GM04504 (cell line): Measurements from ENCODE around the gene GABBR2.
"Not testable (repeated sequence)": the region's sequence is repeated elsewhere in the genome, so short reads cannot be mapped to it uniquely, and the experiment has no call there.

Experiments
- DNase-seq: peaks from one replicate; pipeline ENCODE4 v3.0.0-alpha.2; 2012; ENCODE audit warnings: low read depth

GABBR2 gene

GRCh38 chr9:98686961-98687855, 21.5 kb downstream of the GABBR2 start:
- no peak for DNase-seq

GRCh38 chr9:98684816-98685215, 23.9 kb downstream of the GABBR2 start:
- DNase-seq: not testable (repeated sequence)

- no peak for DNase-seq
Observed at GRCh38 chr9:98678244-98678842, 30.4 kb downstream of the GABBR2 start.

- DNase-seq: no peak
Observed at GRCh38 chr9:98673681-98674080, 35.1 kb downstream of the GABBR2 start.

- no peak for DNase-seq
Observed at GRCh38 chr9:98667005-98667640, 41.6 kb downstream of the GABBR2 start.

- DNase-seq: no peak
Observed at GRCh38 chr9:98665501-98665900, 43.2 kb downstream of the GABBR2 start.

- DNase-seq: no peak
Observed at GRCh38 chr9:98660541-98660940, 48.2 kb downstream of the GABBR2 start.

GRCh38 chr9:98658951-98659351, 49.8 kb downstream of the GABBR2 start:
- peak; percentile 33 for DNase-seq

- peak; percentile 52 for DNase-seq
Observed at GRCh38 chr9:98657897-98658296, 50.8 kb downstream of the GABBR2 start.

GRCh38 chr9:98656511-98656910, 52.2 kb downstream of the GABBR2 start:
- no peak for DNase-seq

- DNase-seq: not testable (repeated sequence)
Observed at GRCh38 chr9:98655428-98655827, 53.3 kb downstream of the GABBR2 start.

- peak; percentile 91 for DNase-seq
Observed at GRCh38 chr9:98654247-98654646, 54.5 kb downstream of the GABBR2 start.

GRCh38 chr9:98652741-98653140, 56.0 kb downstream of the GABBR2 start:
- no peak for DNase-seq

GRCh38 chr9:98652302-98652701, 56.4 kb downstream of the GABBR2 start:
- no peak for DNase-seq

GRCh38 chr9:98647236-98647635, 61.5 kb downstream of the GABBR2 start:
- DNase-seq: no peak

- no peak for DNase-seq
Observed at GRCh38 chr9:98644011-98644410, 64.7 kb downstream of the GABBR2 start.

- no peak for DNase-seq
Observed at GRCh38 chr9:98642661-98643312, 65.9 kb downstream of the GABBR2 start.

GRCh38 chr9:98641695-98642094, 67.0 kb downstream of the GABBR2 start:
- no peak for DNase-seq

GRCh38 chr9:98640394-98640793, 68.3 kb downstream of the GABBR2 start:
- DNase-seq: no peak

- DNase-seq: no peak
Observed at GRCh38 chr9:98639133-98639532, 69.6 kb downstream of the GABBR2 start.

- no peak for DNase-seq
Observed at GRCh38 chr9:98637381-98637780, 71.4 kb downstream of the GABBR2 start.

GRCh38 chr9:98635374-98635773, 73.4 kb downstream of the GABBR2 start:
- no peak for DNase-seq
